Common myeloid progenitor, CD34-positive (primary cell): ENCODE results near the gene SMIM10L1. TPM values are rescaled to one million over a fixed set of nuclear protein-coding genes. Genes with fewer than 3 reads are reported as not detected.

Source experiments
- CTCF ChIA-PET: fragments of 350-600 bp; sonication (Branson Sonifier 250); formaldehyde crosslinking; loops from one replicate; lab custom pipeline; 2021; ENCODE audit warnings: antibody characterized with exemption; lab: Charles Lee
- POLR2A ChIA-PET: fragments of 350-600 bp; sonication (Branson Sonifier 250); formaldehyde crosslinking; loops from one replicate; lab custom pipeline; 2021; ENCODE audit warnings: antibody characterized with exemption; lab: Charles Lee
- DNase-seq, 3 donors: peaks; one replicate each; pipeline versions ENCODE4 v3.0.0 to v3.0.0-alpha.2; 2013
- H3K27ac ChIP-seq, 2 experiments: 1 replicate in 1 of 2; 2 replicates in 1 of 2; pipeline ENCODE4 v1.7.0; 2013; ENCODE audit warnings: inconsistent platforms in 2 of 2, low read length in 2 of 2, mild to moderate bottlenecking in 2 of 2, low read depth in 1 of 2, moderate library complexity in 1 of 2; ENCODE audit not compliant: severe bottlenecking in 2 of 2, insufficient read depth in 1 of 2, poor library complexity in 1 of 2
- H3K27me3 ChIP-seq, 5 experiments: replicated peaks in 2 of 5; 1 replicate in 3 of 5; 2 replicates in 2 of 5; pipeline versions ENCODE4 v1.6.1 to v1.7.0; 2013; ENCODE audit warnings: low read length in 4 of 5, mild to moderate bottlenecking in 2 of 5, moderate library complexity in 2 of 5, inconsistent platforms in 1 of 5; ENCODE audit not compliant: insufficient read depth in 5 of 5, control insufficient read depth in 4 of 5
- H3K36me3 ChIP-seq, 4 experiments: 1 replicate in 2 of 4; 2 replicates in 2 of 4; pipeline versions ENCODE4 v1.6.1 to v1.7.0; 2013; ENCODE audit warnings: low read length in 3 of 4, control low read depth in 1 of 4, mild to moderate bottlenecking in 1 of 4; ENCODE audit not compliant: control insufficient read depth in 4 of 4, insufficient read depth in 4 of 4
- H3K4me1 ChIP-seq, 4 experiments: 1 replicate in 3 of 4; 2 replicates in 1 of 4; pipeline versions ENCODE4 v1.6.1 to v1.7.1; 2013; ENCODE audit warnings: low read length in 3 of 4, mild to moderate bottlenecking in 3 of 4, control low read depth in 1 of 4, inconsistent platforms in 1 of 4, moderate library complexity in 1 of 4; ENCODE audit not compliant: control insufficient read depth in 4 of 4, insufficient read depth in 4 of 4; ENCODE audit errors: control extremely low read depth in 1 of 4
- H3K4me3 ChIP-seq, 7 experiments: 1 replicate in 4 of 7; 2 replicates in 3 of 7; pipeline versions ENCODE4 v1.5.1 to v1.7.0; 2013; ENCODE audit warnings: mild to moderate bottlenecking in 7 of 7, low read length in 6 of 7, moderate library complexity in 6 of 7, inconsistent platforms in 2 of 7, low read depth in 2 of 7, control low read depth in 1 of 7; ENCODE audit not compliant: insufficient read depth in 4 of 7, control insufficient read depth in 1 of 7; ENCODE audit errors: extremely low read depth in 1 of 7
- H3K9me3 ChIP-seq, 5 experiments: 1 replicate in 4 of 5; 2 replicates in 1 of 5; pipeline versions ENCODE4 v1.6.1 to v1.7.1; 2013; ENCODE audit warnings: low read length in 4 of 5, mild to moderate bottlenecking in 2 of 5, inconsistent platforms in 1 of 5, low read depth in 1 of 5, moderate library complexity in 1 of 5; ENCODE audit not compliant: control insufficient read depth in 4 of 5, insufficient read depth in 2 of 5; ENCODE audit errors: control extremely low read depth in 1 of 5
- WGBS: methylation state at CpG from one replicate; pipeline ENCODE4 v1.1.5; 2013; ENCODE audit not compliant: insufficient coverage; 5-methylcytosine and 5-hydroxymethylcytosine counted together
- polyA plus RNA-seq: library from polyadenylated mRNA; unstranded; fragments of 120-200 nt; gene quantifications from one replicate; pipeline ENCODE4 v1.2.1, GENCODE V29; 2013

The SMIM10L1 gene
- 18.3 TPM for polyA plus RNA-seq

DNA sequence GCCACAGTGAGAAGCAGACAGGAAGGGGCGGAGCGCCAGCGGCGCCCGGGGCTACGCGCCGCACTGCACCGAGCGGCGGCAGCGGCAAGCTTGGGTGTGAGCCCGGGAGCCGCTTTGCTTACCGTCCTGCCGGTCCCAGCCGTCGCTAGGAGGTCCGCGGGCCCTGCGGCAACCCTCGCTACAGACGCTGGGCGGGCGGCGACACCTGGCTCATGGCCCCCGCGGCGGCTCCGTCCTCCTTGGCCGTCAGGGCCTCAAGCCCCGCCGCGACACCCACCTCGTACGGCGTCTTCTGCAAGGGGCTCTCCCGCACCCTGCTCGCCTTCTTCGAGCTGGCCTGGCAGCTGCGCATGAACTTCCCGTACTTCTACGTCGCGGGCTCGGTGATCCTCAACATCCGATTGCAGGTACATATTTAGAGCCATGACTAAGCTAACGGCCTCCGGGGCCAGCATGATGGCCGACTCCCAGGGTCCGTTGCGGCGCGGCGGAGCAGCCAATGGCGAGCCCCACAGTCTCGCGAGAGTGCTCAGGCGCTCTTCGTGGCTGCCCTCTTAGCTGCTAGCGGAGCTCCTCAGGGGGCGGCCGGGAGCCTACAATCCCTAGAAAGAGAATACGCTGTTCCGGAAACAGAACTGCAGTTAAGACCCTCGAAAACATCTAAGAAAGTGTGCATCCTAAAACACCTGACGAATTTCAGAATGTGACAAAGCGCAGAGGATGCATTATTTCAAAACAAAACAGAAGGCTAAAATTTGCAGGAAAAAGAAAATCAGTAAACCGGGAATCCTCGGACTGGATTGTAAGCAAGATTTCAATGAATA, at the start of gene SMIM10L1:
Gene SMIM10L1 (plus strand): TSS at position 50 of the 824 bp plus-strand sequence. CDS start 163 bp downstream, at position 213.
- 0% methylated on average over 66 of the region's 70 CpGs for WGBS
- CTCF ChIA-PET = interaction anchor here (1.5 to 1.7 kb wide), 2 partner anchors 9 to 11 kb away, joined by 6 to 7 read pairs; no protein-coding TSS in a partner anchor
- POLR2A ChIA-PET = interaction anchor here (0.6 to 1.2 kb wide), 6 partner anchors 9 to 920 kb away, joined by 3 to 6 read pairs (median 4); no protein-coding TSS in a partner anchor
- peak within 1 kb of the TSS; percentile 68 to 98 (median 85) for H3K4me3 ChIP-seq
- peaks cover 8 to 32% (median 21%) of the 10 kb centered on the region in 4 experiments for H3K4me1 ChIP-seq
- H3K27ac ChIP-seq = peak within 1 kb of the TSS; percentile 85 to 95
- H3K9me3 ChIP-seq = no peaks in the 10 kb centered on the region
- H3K36me3 ChIP-seq = peaks cover 0 to 33% (median 4%) of the 10 kb centered on the region in 4 experiments
- peak; percentile 96 for DNase-seq
- no peaks in the 10 kb centered on the region for H3K27me3 ChIP-seq

GRCh38 chr12:11130382-11130781, 40.6 kb upstream of the SMIM10L1 start:
- H3K9me3 ChIP-seq = peaks cover 0 to 9% (median 1%) of the 10 kb centered on the region in 5 experiments
- H3K36me3 ChIP-seq = peaks cover 0 to 23% (median 4%) of the 10 kb centered on the region in 4 experiments
- ChIA-PET CTCF (no interaction called here), POLR2A (no interaction called here)
- H3K27me3 ChIP-seq = no peaks in the 10 kb centered on the region
- no peak overlapping the region for H3K4me3 ChIP-seq
- 100% methylated on average over 3 of the region's 3 CpGs for WGBS
- no peaks in the 10 kb centered on the region for H3K4me1 ChIP-seq
- H3K27ac ChIP-seq = no peak overlapping the region
- no peak for DNase-seq

DNA sequence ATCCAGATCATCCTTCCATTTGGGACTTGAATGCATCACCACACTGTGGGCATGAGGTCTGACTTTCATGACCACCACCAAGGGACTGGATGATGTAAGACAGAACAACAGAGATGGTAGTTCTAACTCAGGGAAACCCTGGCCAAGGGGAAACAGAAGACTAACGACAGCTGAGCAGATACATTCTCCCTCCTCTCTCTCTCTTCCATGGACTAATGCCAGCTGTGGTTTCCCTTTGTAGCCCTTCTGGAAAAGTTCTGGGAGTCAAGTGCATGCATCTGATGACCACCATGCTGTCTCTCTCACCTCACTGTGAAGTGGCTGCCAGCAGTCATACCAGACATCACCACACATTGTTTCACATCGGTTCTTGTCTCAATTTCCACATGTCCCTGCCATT, 40.0 kb upstream of the SMIM10L1 start:
- WGBS = no CpG with 5 or more reads among the region's 2 CpGs

DNA sequence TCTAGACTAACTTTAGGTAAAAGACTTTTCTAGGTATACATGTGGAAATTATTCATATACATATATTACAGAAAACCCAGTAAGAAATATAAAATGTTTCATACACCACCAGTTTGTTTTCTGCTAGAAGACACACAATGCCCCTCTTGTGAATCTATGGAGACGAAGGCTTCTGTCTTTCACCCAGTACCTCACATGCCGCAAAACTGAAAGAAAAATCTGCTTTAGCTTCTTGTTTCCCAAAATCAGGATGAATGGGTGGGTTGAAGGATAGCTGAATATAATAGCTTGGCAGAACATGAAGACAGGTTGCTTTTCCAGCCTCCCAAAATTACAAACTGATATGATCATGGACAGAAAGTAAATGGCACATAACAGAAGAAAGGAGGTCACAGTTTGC, 37.8 kb upstream of the SMIM10L1 start:
- Histone ChIP-seq H3K27ac (no peak overlapping the region), H3K27me3 (no peaks in the 10 kb centered on the region), H3K36me3 (peaks cover 0 to 18% (median 4%) of the 10 kb centered on the region in 4 experiments), H3K9me3 (peaks cover 0 to 3% (median 0%) of the 10 kb centered on the region in 5 experiments), H3K4me3 (no peak overlapping the region), H3K4me1 (no peaks in the 10 kb centered on the region)
- WGBS = no CpG with 5 or more reads among the region's 2 CpGs
- POLR2A ChIA-PET = no interaction called here
- CTCF ChIA-PET = no interaction called here
- no peak for DNase-seq

More for the DNA sequence above, 40.0 kb upstream of the SMIM10L1 start:
- peaks cover 0 to 23% (median 4%) of the 10 kb centered on the region in 4 experiments for H3K36me3 ChIP-seq
- DNase-seq = no peak
- no peaks in the 10 kb centered on the region for H3K27me3 ChIP-seq
- H3K4me3 ChIP-seq = no peak overlapping the region
- H3K4me1 ChIP-seq = no peaks in the 10 kb centered on the region
- peaks cover 0 to 9% (median 0%) of the 10 kb centered on the region in 5 experiments for H3K9me3 ChIP-seq
- ChIA-PET CTCF (no interaction called here), POLR2A (no interaction called here)
- H3K27ac ChIP-seq = no peak overlapping the region

DNA sequence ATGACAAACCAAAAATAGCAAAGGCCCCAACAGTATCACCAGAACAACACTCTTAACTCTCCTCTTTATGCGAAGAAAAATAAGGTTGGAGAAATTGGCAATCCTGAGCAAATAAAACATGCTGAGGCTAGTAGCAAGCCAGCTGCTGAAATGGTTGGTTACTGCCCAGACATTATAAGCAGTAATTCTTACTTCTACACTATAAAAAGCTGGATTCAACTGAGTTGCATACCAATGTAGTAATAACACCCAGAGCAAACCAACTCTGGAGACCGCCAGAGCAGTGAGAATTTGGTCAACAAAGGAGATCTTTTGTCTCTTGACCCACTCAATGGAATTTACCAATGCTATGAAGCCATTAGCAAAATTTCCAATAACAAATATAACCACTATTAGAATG, 37.2 kb upstream of the SMIM10L1 start:
- no peak for DNase-seq
- CTCF ChIA-PET = no interaction called here
- WGBS = no CpG with 5 or more reads among the region's 2 CpGs
- POLR2A ChIA-PET = no interaction called here
- H3K9me3 ChIP-seq = no peaks in the 10 kb centered on the region
- no peak overlapping the region for H3K4me3 ChIP-seq
- peaks cover 0 to 14% (median 4%) of the 10 kb centered on the region in 4 experiments for H3K36me3 ChIP-seq
- no peaks in the 10 kb centered on the region for H3K27me3 ChIP-seq
- H3K27ac ChIP-seq = no peak overlapping the region
- no peaks in the 10 kb centered on the region for H3K4me1 ChIP-seq

DNA sequence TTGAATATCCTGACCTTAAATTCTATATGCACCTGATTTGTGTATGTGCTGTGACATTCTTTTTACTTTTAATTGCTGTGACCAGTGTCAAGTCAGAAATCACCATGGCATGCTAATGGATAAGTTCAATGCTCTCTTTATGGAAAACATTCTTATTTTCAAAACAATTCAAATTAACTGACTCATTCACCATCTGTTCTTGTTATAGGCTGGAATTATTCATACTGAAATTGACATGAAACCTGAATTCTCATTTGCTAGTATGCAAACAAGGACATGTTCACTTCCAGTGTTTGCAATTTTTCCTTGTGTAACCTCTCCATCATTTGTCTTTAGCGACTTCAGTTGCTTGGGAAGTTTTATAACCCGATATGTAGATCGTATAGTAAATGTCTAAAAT, 36.7 kb upstream of the SMIM10L1 start, which contains the start of gene TAS2R30:
Gene TAS2R30 (minus strand): TSS at position 340 of the 400 bp plus-strand sequence. CDS start 400 bp downstream, outside the sequence.
- Histone ChIP-seq H3K4me3 (no peak within 1 kb of the TSS), H3K36me3 (peaks cover 0 to 10% (median 3%) of the 10 kb centered on the region in 4 experiments), H3K4me1 (no peaks in the 10 kb centered on the region), H3K27ac (no peak within 1 kb of the TSS), H3K9me3 (no peaks in the 10 kb centered on the region), H3K27me3 (no peaks in the 10 kb centered on the region)
- ChIA-PET CTCF (no interaction called here), POLR2A (no interaction called here)
- WGBS = no CpG with 5 or more reads among the region's 3 CpGs
- no peak for DNase-seq

DNA sequence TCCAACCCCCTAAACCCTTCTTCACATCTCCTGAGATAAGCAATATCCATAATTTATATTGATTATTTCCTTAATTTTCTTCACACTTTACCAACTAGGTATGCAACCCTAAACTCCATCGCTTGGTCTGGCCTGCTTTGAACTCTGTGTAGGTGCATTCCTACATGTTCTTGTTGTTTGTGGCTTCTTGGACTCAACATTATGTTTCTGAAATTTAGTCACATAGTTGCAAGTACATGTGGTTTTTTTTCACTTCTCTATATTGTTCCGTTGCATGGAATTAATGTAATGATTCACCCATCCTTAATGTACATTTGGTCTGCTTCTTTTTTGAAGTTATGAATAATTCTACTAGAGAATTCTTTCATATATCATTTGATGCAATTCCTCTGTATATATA, 34.9 kb upstream of the SMIM10L1 start:
- no peak for DNase-seq

More for the DNA sequence above, 34.9 kb upstream of the SMIM10L1 start:
- H3K4me3 ChIP-seq = no peak overlapping the region
- no peaks in the 10 kb centered on the region for H3K27me3 ChIP-seq
- H3K27ac ChIP-seq = no peak overlapping the region
- no peaks in the 10 kb centered on the region for H3K4me1 ChIP-seq
- WGBS = no CpG with 5 or more reads among the region's 2 CpGs
- H3K9me3 ChIP-seq = peaks cover 0 to 6% (median 0%) of the 10 kb centered on the region in 5 experiments
- CTCF ChIA-PET = no interaction called here
- H3K36me3 ChIP-seq = peaks cover 0 to 14% (median 4%) of the 10 kb centered on the region in 4 experiments
- POLR2A ChIA-PET = no interaction called here
